ENCODE results near the gene ELL2. TPM values are rescaled to one million over a fixed set of nuclear protein-coding genes. Genes with fewer than 3 reads are reported as not detected.
A peak's percentile ranks its signal among the peaks of the same experiment; 100 is the strongest.

The ELL2 gene
- polyA plus RNA-seq, 1 experiment = 58.9 TPM

GRCh38 chr5:95959888-95960666 is 1.6 kb downstream of the ELL2 start:
- H3K4me3 ChIP-seq (ENCODE audit: low read depth, low read length) = peak overlapping the region; percentile 73
- peaks cover 1% of the 10 kb centered on the region; the same call in 1 of the 2 replicates for H3K36me3 ChIP-seq (ENCODE audit: control insufficient read depth, insufficient read depth, low read length)
- TF ChIP-seq CTCF (IDR thresholded peaks at IDR 0.05; ENCODE audit: insufficient read depth, low read depth, low read length) = no peak
- ChIA-PET POLR2A (interaction anchor here (1.0 to 2.4 kb wide), 2 partner anchors 13 to 89 kb away, joined by 7 to 9 read pairs; no protein-coding TSS in a partner anchor), CTCF (interaction anchor here (0.7 to 2.0 kb wide), 8 partner anchors 9 to 376 kb away, joined by 3 to 9 read pairs (median 4); no protein-coding TSS in a partner anchor)
- no peak for DNase-seq (ENCODE audit: low read depth)
- H3K27me3 ChIP-seq (ENCODE audit: control insufficient read depth, insufficient read depth, low read length) = no peaks in the 10 kb centered on the region

- no peak for DNase-seq (ENCODE audit: low read depth)
- H3K27me3 ChIP-seq (ENCODE audit: control insufficient read depth, insufficient read depth, low read length) = no peaks in the 10 kb centered on the region
- TF ChIP-seq CTCF (IDR thresholded peaks at IDR 0.05; ENCODE audit: insufficient read depth, low read depth, low read length) = no peak
- H3K36me3 ChIP-seq (ENCODE audit: control insufficient read depth, insufficient read depth, low read length) = peaks cover 1% of the 10 kb centered on the region; the same call in 1 of the 2 replicates
- CTCF ChIA-PET = interaction anchor here (0.8 to 2.0 kb wide), 7 partner anchors 91 to 377 kb away, joined by 3 to 9 read pairs (median 4); no protein-coding TSS in a partner anchor
- POLR2A ChIA-PET = interaction anchor here (0.6 to 2.4 kb wide), 4 partner anchors 72 to 646 kb away, joined by 3 to 9 read pairs (median 6); no protein-coding TSS in a partner anchor
- peak overlapping the region; percentile 73 for H3K4me3 ChIP-seq (ENCODE audit: low read depth, low read length)
Observed at GRCh38 chr5:95959051-95959887, 2.4 kb downstream of the ELL2 start.

GRCh38 chr5:95958310-95959014 is 3.2 kb downstream of the ELL2 start:
- peaks cover 1% of the 10 kb centered on the region; the same call in 1 of the 2 replicates for H3K36me3 ChIP-seq (ENCODE audit: control insufficient read depth, insufficient read depth, low read length)
- POLR2A ChIA-PET = interaction anchor here (0.6 to 2.4 kb wide), 7 partner anchors 73 to 647 kb away, joined by 3 to 9 read pairs (median 4); no protein-coding TSS in a partner anchor
- CTCF ChIA-PET = interaction anchor here (0.7 to 1.8 kb wide), 4 partner anchors 106 to 378 kb away, joined by 3 to 9 read pairs (median 4); no protein-coding TSS in a partner anchor
- no peak for DNase-seq (ENCODE audit: low read depth)
- TF ChIP-seq CTCF (IDR thresholded peaks at IDR 0.05; ENCODE audit: insufficient read depth, low read depth, low read length) = no peak
- peak overlapping the region; percentile 73 for H3K4me3 ChIP-seq (ENCODE audit: low read depth, low read length)
- no peaks in the 10 kb centered on the region for H3K27me3 ChIP-seq (ENCODE audit: control insufficient read depth, insufficient read depth, low read length)

GRCh38 chr5:95957561-95958203 is 4.0 kb downstream of the ELL2 start:
- ChIA-PET CTCF (interaction anchor here (1.8 kb wide), 1 partner anchor 378 kb away, joined by 9 read pairs; no protein-coding TSS in a partner anchor), POLR2A (interaction anchor here (0.6 to 1.4 kb wide), 4 partner anchors 74 to 334 kb away, joined by 3 to 4 read pairs (median 4); no protein-coding TSS in a partner anchor)
- no peaks in the 10 kb centered on the region for H3K27me3 ChIP-seq (ENCODE audit: control insufficient read depth, insufficient read depth, low read length)
- H3K4me3 ChIP-seq (ENCODE audit: low read depth, low read length) = peak overlapping the region; percentile 73
- no peak for DNase-seq (ENCODE audit: low read depth)
- H3K36me3 ChIP-seq (ENCODE audit: control insufficient read depth, insufficient read depth, low read length) = peaks cover 1% of the 10 kb centered on the region; the same call in 1 of the 2 replicates
- TF ChIP-seq CTCF (IDR thresholded peaks at IDR 0.05; ENCODE audit: insufficient read depth, low read depth, low read length) = no peak

Measured in BJ (cell line).